ENCODE measurements around the gene HP1BP3.
"Not testable (repeated sequence)": the region's sequence is repeated elsewhere in the genome, so short reads cannot be mapped to it uniquely, and the experiment has no call there.

HP1BP3 gene, protein sequence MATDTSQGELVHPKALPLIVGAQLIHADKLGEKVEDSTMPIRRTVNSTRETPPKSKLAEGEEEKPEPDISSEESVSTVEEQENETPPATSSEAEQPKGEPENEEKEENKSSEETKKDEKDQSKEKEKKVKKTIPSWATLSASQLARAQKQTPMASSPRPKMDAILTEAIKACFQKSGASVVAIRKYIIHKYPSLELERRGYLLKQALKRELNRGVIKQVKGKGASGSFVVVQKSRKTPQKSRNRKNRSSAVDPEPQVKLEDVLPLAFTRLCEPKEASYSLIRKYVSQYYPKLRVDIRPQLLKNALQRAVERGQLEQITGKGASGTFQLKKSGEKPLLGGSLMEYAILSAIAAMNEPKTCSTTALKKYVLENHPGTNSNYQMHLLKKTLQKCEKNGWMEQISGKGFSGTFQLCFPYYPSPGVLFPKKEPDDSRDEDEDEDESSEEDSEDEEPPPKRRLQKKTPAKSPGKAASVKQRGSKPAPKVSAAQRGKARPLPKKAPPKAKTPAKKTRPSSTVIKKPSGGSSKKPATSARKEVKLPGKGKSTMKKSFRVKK

DNA sequence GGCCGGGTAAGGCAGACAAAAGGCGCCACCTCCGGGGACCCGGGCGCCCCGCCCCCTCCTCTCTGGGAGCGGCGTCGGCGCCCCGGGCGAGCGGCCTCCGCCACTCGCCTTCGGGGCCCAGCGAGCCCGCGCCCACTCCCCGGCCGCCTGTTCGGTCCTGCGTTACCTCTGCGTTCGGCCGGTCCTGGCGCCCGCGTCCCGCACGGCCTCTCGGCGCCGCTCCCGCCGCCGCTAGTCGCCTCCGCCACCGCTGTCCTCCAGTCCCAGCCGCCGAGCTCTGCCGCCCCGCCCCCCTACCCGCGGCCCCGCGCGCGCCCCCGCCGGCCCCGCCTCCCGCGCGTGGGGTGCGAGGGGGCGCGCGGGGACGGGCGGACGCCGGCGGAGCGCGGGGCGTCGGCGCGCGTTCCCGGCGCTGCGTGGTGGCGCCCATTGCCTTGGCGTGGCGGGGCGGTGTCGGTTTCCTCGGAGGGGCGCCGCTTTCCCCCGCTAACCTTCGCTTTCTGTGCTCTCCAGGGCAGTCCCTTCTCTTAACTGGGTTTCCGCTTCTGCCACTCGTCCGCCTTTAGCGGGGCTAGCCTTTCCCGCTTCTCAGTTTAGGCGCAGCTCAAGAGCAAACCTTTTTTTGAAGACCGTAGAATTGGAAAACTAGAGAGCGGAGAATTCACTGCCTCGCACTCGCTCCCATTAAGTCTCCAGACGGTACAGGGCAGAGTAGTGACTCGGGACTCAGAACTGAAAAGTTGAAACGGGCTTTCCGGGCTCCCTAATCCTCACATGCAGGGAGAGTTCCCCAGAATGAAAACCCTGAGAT lies at the start of gene HP1BP3:
Gene HP1BP3, minus strand, starts transcription at position 279 of the 811 bp plus-strand sequence. CDS start 6,867 bp downstream, outside the sequence.
- DNase-seq = peak; percentile 58 to 97 (median 68)
- intact Hi-C loops (cut with DNase I) = loop anchor here (5.0 kb wide), 1 partner anchor 390 kb away; the partner anchor contains the start of gene EIF4G3

GRCh38 chr1:20836230-20836629 lies 49.1 kb upstream of the HP1BP3 start:
- intact Hi-C loops (cut with DNase I) = no loop called here
- no peak for DNase-seq

- no peak for DNase-seq
- intact Hi-C loops (cut with DNase I) = no loop called here
These were observed 47.7 kb upstream of the HP1BP3 start for GRCh38 chr1:20834780-20835179.

DNA sequence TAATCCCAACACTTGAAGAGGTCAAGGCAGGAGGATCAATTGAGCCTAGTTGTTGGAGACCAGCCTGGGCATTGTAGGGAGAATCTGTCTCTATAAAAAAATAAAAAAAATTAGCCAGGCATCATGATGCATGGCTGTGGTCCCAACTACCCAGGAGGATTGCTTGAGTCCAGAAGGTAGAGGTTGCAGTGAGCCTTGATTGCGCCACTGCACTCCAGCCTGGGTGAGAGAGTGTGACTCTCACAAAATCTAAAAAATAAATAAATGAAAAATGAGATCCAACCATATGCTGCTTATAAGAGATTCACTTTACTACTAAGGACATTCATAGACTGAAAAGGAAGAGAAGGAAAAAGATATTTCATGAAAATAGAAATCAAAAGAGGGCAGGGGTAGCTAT lies 47.1 kb upstream of the HP1BP3 start:
- intact Hi-C loops (cut with DNase I) = no loop called here

GRCh38 chr1:20830378-20830777 lies 43.3 kb upstream of the HP1BP3 start:
- intact Hi-C loops (cut with DNase I) = no loop called here
- DNase-seq = no peak

More for the DNA sequence above, 47.1 kb upstream of the HP1BP3 start:
- no peak for DNase-seq

DNA sequence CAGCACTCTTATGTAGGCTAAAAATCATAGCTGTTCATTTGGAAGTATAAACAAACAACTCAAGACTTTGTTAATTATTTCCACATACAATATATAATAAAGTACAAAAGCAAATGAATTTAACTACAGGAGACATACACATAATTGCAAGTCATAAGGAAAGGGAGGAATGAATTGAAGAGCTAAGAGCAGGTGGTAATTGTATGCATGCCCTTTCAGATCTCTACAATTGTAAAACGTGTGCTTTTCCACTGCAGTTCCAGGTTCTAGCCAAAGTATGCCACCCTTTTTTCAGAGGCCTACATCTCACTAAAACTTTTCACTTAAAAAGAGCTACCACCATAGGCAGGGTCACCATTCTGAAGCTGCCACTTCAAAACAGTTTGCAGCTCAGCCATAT lies 42.8 kb upstream of the HP1BP3 start:
- intact Hi-C loops (cut with DNase I) = no loop called here
- no peak for DNase-seq

- intact Hi-C loops (cut with DNase I) = no loop called here
- no peak for DNase-seq
These were observed 42.4 kb upstream of the HP1BP3 start for GRCh38 chr1:20829531-20829930.

DNA sequence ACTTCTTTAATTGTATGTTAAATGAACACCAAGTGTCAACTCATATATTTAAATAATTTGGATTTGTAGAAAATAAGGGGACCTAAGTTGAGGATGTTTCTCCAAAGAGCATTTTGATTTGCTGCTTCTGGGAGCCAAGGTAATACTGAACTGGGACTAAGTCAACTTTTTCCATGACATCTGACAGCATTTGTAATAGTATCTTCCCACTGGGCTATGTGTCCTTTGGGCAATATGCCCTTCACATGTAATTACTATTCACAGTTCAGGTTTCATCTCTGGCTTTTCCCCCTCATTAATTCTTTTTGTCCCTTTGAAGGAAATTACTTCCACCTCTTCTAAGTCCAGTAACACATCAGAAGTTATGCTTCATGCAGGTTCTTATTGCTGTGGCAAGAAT lies 36.7 kb upstream of the HP1BP3 start:
- DNase-seq = no peak
- intact Hi-C loops (cut with DNase I) = no loop called here

DNA sequence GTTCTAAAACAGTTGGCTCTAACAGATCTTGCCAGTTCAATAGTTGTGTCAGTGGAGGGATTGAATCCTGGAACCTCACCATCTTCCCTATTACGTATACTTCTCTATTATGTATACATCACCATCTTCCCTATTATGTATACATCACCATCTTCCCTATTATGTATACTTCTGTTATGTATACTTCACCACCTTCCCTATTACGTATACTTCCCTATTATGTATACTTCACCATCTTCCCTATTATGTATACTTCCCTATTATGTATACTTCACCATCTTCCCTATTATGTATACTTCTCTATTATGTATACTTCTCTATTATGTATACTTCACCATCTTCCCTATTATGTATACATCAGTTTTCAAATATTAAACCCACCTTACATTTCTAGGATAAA lies 34.4 kb upstream of the HP1BP3 start:
- DNase-seq = no peak
- intact Hi-C loops (cut with DNase I) = no loop called here

GRCh38 chr1:20819818-20820217 lies 32.7 kb upstream of the HP1BP3 start:
- DNase-seq = no peak
- intact Hi-C loops (cut with DNase I) = no loop called here

- intact Hi-C loops (cut with DNase I) = no loop called here
- no peak for DNase-seq
These were observed 27.4 kb upstream of the HP1BP3 start for GRCh38 chr1:20814534-20814871.

DNA sequence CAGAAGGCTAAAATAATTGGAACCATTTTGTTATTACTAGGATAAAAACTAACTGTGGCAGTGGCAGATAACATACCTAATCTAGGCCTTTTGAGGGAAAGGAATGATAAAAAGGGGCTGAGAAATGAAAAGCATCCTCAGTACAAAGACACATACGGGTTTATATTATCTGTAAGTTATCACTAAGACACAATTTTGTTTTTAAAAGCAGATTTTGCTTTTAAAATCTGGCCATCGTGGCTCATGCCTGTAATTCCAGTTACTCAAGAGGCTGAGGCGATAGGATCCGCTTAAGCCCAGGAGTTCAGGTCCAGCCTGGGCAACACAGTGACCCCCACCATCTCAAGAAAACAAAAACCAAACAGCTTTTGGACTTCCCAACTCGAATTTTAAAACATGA lies 24.8 kb upstream of the HP1BP3 start:
- intact Hi-C loops (cut with DNase I) = no loop called here
- DNase-seq = no peak

- DNase-seq = no peak
- intact Hi-C loops (cut with DNase I) = no loop called here
These were observed 6.1 kb upstream of the HP1BP3 start for GRCh38 chr1:20793236-20793635.

GRCh38 chr1:20792196-20792595 lies 5.1 kb upstream of the HP1BP3 start:
- DNase-seq = no peak
- intact Hi-C loops (cut with DNase I) = no loop called here

GRCh38 chr1:20790785-20791184 lies 3.7 kb upstream of the HP1BP3 start:
- no peak for DNase-seq
- intact Hi-C loops (cut with DNase I) = no loop called here

- DNase-seq = not testable (repeated sequence)
- intact Hi-C loops (cut with DNase I) = loop anchor here (5.0 kb wide), 1 partner anchor 388 kb away; the partner anchor contains the start of gene EIF4G3
These were observed 2.5 kb upstream of the HP1BP3 start for GRCh38 chr1:20789598-20789997.

DNA sequence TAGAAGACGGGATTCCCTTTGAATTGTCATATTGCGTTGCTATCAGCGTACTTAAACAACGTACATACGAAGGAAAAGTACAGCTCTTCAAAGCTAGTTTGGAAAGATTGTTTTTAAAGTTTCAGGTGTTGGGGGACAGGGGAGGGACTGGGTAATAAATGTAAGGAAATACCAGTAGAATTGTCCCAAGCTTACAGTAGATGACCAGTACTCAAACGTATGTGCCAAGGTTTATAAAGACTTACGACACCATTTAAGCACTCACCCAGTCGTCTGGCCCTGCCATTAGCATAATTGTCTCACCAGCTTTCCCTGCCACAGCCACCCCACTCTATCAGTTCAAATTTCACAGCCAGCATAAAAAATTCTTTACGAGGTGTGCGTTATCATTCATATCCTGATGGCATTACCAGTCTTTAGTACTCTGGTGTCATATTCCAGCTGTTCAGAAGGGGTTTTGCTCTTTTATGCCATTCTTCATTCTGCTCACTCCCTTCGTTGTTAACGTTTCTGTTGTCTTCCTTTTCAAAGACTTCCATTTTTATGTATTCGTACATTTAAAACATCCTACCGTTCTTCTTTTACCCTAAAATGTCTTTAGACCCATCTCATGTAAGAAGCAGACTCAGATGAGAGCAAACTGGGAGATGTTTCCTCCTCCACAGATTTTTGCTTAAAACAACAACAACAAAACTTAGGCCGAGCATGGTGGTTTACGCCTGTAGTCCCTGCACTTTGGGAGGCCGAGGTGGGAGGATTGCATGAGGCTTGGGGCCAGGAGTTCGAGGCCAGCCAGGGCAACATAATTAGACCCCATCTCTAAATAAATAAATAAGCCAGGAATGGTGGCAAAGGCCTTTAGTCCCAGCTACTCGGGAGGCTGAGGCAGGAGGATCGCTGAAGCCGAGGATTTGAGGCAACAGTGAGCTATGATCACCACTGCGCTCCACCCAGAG lies 1.0 kb upstream of the HP1BP3 start:
- DNase-seq = no peak
- intact Hi-C loops (cut with DNase I) = loop anchor here (5.0 kb wide), 1 partner anchor 389 kb away; the partner anchor contains the start of gene EIF4G3

DNA sequence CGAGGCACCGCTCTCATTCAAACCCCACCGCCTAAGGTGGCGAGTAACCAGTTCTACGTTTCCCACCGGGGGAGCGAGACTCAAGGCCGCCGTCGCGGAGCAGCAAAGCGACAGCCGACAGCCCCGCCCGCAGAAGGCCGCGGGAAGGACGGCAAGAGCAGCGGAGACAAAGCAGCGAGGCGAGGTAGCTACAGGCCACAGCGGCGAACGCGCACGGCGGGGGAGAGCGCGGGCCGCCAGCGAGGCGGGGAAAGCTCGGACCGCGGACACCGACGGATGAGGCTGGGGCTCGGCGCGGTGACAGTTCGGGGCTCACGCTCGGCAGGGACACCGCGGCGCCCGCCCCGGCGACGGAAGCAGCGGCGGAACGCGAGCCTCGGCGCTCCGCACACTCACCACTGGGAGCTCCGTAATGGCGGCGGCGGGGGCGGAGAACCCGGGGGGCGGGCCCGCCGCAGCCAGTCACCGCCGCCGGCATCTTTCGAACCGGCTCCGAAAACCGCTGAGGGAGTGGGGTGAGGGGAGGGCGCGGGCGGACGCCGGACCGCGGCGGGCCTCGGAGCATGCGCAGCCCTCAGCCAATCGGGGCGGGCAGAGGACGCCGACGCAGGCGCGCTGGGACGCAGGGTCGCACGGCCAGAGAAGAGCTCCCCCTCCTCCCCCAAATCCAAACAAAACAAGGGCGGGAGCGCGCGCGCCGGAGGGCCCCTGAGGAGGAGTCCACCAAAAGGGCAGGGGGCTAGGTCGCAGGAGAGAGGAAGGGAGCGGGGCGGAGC lies 666 bp downstream of the HP1BP3 start:
- intact Hi-C loops (cut with DNase I) = loop anchor here (5.0 kb wide), 1 partner anchor 391 kb away; the partner anchor contains the start of gene EIF4G3
- DNase-seq = peak; percentile 89 to 99 (median 92)

- DNase-seq = no peak
- intact Hi-C loops (cut with DNase I) = loop anchor here (5.0 kb wide), 1 partner anchor 391 kb away; the partner anchor contains the start of gene EIF4G3
These were observed 1.2 kb downstream of the HP1BP3 start for GRCh38 chr1:20785907-20786252.

All from posterior cingulate gyrus (tissue), 11 donors.